Stimulated activated naive CD8-positive, alpha-beta T cell treated with anti-CD3 and anti-CD28 coated beads, Interleukin-15, Interleukin-2, amounts not matched to agents 100 U/mL and 50 U/mL, for 24 hours (primary cell): Measurements from ENCODE around the gene PTPRN2.
"Not testable (repeated sequence)": the region's sequence is repeated elsewhere in the genome, so short reads cannot be mapped to it uniquely, and the experiment has no call there.

Experiments used
- ATAC-seq: fragments of 150-1000 bp; cut with Tn5 transposase; one replicate; pipeline ENCODE4 v1.10.0; 2021
- DNase-seq: peaks from one replicate; pipeline ENCODE4 v3.0.0; 2021

Gene PTPRN2

GRCh38 chr7:158320328-158320727 lies 267.3 kb downstream of the PTPRN2 start:
- DNase-seq (no peak), ATAC-seq (no peak)

GRCh38 chr7:158318511-158318913 lies 269.1 kb downstream of the PTPRN2 start:
- DNase-seq (no peak), ATAC-seq (no peak)

GRCh38 chr7:158317238-158318205 lies 270.1 kb downstream of the PTPRN2 start:
- DNase-seq (no peak), ATAC-seq (no peak)

DNA sequence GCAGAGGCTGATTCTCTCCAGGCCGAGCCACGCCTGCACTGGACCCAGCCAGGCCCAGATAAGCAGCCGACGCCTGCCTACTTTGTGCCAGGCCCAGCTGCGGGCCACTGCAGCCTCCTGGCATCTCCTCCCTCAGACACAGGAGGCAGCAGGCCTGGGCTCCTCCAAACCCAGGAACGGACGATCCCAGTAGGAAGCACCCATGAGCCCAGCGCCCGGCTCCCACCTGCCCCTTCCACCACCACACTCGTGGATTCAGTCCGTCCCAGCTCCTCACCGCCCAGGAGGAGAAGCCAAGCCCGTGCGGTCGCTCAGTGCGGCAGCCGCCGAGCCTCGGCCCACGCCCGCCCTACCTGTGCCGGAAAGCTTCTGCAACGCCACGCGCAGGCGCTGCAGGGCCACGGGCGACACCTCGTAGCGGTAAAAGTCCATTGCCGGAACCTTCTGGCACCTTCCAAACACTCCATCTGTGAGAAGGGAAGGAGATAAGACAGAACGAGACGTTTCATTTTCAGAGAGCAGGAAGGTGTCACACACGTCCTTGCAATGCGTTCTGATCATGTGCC lies 271.1 kb downstream of the PTPRN2 start:
- DNase-seq (no peak), ATAC-seq (no peak)

- ATAC-seq = no peak
- no peak for DNase-seq
Observed at GRCh38 chr7:158315881-158316280, 271.7 kb downstream of the PTPRN2 start.

DNA sequence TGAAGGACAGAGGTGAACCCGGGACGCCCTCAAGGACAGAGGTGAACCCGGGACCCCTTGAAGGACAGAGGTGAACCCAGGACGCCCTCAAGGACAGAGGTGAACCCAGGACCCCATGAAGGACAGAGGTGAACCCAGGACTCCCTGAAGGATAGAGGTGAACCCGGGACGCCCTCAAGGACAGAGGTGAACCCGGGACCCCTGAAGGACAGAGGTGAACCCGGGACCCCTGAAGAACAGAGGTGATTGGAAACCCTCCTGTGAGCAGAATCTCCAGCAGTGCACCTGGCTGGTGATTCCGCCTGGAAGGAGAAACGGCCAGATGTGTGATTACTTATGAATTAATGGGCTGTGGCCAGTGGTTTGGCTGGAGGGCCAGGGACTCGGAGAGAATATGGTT lies 272.3 kb downstream of the PTPRN2 start:
- DNase-seq (no peak), ATAC-seq (no peak)

- DNase-seq (no peak), ATAC-seq (no peak)
Observed at GRCh38 chr7:158314394-158314793, 273.2 kb downstream of the PTPRN2 start.

GRCh38 chr7:158313931-158314330 lies 273.7 kb downstream of the PTPRN2 start:
- ATAC-seq (no peak), DNase-seq (no peak)

- no peak for ATAC-seq
- DNase-seq = no peak
Observed at GRCh38 chr7:158312789-158313188, 274.8 kb downstream of the PTPRN2 start.

DNA sequence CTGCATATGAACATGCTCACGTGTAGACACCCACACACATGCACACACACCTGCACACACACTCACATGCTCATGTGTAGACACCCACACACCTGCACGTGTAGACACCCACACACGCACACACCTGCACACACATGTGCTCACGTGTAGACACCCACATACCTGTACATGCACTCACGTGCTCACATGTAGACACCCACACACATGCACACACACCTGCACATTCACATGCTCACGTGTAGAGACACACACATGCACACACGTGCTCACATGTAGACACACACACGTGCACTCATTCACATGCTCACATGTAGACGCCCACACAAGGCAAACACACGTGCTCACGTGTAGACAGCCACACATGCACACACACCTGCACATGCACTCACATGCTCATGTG lies 275.8 kb downstream of the PTPRN2 start:
- ATAC-seq (no peak), DNase-seq (no peak)

GRCh38 chr7:158310924-158311666 lies 276.5 kb downstream of the PTPRN2 start:
- DNase-seq = no peak

GRCh38 chr7:158309868-158310763 lies 277.5 kb downstream of the PTPRN2 start:
- ATAC-seq (no peak), DNase-seq (no peak)

More at GRCh38 chr7:158310924-158311666, 276.5 kb downstream of the PTPRN2 start:
- ATAC-seq = no peak

DNA sequence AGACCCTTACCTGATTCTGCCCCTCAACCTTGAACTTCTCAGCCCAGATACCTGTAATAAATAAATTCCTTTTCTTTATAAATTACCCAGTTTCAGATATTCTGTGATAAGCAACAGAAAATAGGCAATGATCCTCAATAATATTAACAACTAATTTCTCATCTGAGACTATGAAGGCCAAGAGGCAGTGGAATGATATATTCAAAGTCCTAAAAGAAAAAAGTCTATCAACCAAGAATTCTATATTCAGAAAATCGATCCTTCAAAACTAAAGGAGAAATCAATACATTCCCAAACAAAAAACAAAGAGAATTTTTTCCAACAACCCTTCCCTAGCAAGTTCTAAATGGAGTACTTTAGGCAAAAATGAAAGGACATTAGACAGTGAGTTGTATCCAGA lies 279.6 kb downstream of the PTPRN2 start:
- no peak for ATAC-seq
- no peak for DNase-seq

DNA sequence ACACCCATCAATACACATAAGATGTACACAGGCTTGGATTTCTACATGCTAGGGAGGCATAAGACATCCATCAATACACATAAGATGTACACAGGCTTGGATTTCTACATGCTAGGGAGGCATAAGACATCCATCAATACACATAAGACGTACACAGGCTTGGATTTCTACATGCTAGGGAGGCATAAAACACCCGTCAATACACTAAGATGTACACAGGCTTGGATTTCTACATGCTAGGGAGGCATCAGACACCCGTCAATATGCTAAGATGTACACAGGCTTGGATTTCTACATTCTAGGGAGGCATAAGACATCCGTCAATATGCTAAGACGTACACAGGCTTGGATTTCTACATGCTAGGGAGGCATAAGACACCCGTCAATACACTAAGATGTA lies 283.6 kb downstream of the PTPRN2 start:
- ATAC-seq, DNase-seq: not testable (repeated sequence)

GRCh38 chr7:158303121-158303520 lies 284.5 kb downstream of the PTPRN2 start:
- ATAC-seq (no peak), DNase-seq (no peak)

DNA sequence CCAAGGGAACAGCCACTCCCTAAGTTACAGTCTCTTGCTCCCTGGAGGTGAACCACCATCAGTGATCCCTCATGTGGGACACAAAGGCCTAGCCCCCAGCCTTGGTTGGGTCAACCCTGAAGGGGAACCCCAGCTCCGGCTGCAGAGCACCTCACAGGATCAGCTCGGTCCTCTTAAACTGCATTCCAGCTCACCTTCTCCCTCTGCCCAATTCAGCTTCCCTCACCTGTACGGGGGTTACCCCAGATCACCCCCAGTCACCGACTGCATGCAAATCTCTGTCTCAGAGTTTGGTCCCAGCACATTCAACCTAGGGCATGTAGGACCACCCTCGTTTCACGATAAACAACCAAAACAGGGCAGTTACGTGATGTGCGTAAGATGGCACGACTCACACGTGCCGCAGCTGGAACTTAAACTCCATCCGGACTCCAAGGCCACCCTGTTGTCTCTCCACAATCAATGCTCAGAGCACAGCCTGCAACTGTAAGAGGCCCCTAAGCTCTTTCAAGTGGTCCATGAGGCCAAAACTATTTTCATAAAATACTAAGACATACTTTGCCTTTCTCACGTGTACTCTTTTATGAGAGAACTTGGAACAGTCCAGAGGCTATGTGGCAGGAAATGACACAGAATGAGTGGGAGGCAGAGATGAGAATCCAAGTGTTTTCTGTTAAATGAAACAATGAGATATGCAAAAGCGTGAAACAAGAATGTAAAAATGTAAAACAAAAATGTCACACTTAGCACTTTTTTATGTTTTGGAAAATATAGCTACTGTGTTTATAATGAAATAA lies 285.2 kb downstream of the PTPRN2 start:
- ATAC-seq (no peak), DNase-seq (no peak)

DNA sequence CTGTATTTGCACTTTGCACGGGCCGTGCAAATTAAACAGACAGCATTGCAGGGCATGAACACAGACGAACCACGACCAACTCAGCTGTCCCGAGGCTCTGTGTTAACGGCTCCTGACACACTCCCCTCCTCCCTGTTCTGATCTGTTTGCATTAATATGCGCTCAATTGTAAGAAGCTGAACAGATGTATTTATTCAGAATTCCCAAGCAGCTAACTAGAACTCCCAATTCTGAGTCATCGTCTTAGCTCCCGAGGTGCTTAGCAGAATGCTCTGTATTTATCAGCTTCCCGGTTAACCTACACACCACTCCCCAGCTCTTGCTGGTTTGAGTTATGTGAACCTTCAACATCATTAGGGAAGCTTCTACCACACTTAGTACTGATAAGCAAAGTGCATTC lies 286.4 kb downstream of the PTPRN2 start:
- ATAC-seq = no peak
- no peak for DNase-seq

- no peak for DNase-seq
- no peak for ATAC-seq
Observed at GRCh38 chr7:158300427-158300826, 287.2 kb downstream of the PTPRN2 start.

DNA sequence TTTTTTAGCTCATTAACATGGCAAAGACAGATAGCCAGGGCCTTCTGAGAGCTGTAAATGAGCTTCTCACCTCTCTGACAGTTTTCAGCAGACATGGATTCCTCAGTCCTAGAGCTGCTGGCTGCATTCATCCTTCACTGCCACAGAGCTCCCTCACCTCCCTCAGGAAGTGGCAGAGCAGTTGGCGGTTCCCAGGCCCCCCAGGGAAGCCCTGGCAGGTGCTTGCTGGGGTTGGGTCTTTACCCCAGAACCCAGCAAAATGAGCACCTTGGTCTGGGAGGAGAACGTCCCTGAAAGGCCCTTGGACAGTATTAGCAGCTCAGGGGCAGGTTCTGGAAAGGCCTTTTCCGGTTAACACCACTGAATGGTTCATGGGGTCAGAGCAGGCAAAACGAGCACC lies 288.0 kb downstream of the PTPRN2 start:
- ATAC-seq = no peak
- DNase-seq = no peak

GRCh38 chr7:158296798-158297104 lies 290.9 kb downstream of the PTPRN2 start:
- DNase-seq = no peak
- ATAC-seq = no peak
